ENCODE data around the gene TMA7B.
"Not testable (repeated sequence)": the region's sequence is repeated elsewhere in the genome, so short reads cannot be mapped to it uniquely, and the experiment has no call there.

TMA7B gene

GRCh38 chr22:39983346-39983745 lies 23.1 kb downstream of the TMA7B start:
- no peak for DNase-seq (ENCODE audit: low read depth)

- DNase-seq (ENCODE audit: low read depth) = no peak
These were observed 23.8 kb downstream of the TMA7B start for GRCh38 chr22:39984006-39984405.

GRCh38 chr22:39984746-39985145 lies 24.5 kb downstream of the TMA7B start:
- DNase-seq (ENCODE audit: low read depth) = no peak

- DNase-seq (ENCODE audit: low read depth) = no peak
These were observed 25.3 kb downstream of the TMA7B start for GRCh38 chr22:39985383-39986035.

- DNase-seq (ENCODE audit: low read depth) = no peak
These were observed 28.4 kb downstream of the TMA7B start for GRCh38 chr22:39988386-39989114.

GRCh38 chr22:39989633-39990032 lies 29.4 kb downstream of the TMA7B start:
- DNase-seq (ENCODE audit: low read depth) = no peak

- DNase-seq (ENCODE audit: low read depth) = no peak
These were observed 30.5 kb downstream of the TMA7B start for GRCh38 chr22:39990686-39991085.

- DNase-seq (ENCODE audit: low read depth) = no peak
These were observed 31.1 kb downstream of the TMA7B start for GRCh38 chr22:39991159-39991860.

GRCh38 chr22:39992088-39992826 lies 32.1 kb downstream of the TMA7B start:
- DNase-seq (ENCODE audit: low read depth) = no peak

GRCh38 chr22:39992894-39993293 lies 32.7 kb downstream of the TMA7B start:
- DNase-seq (ENCODE audit: low read depth) = not testable (repeated sequence)

- DNase-seq (ENCODE audit: low read depth) = peak; percentile 51
These were observed 33.9 kb downstream of the TMA7B start for GRCh38 chr22:39994041-39994565.

- DNase-seq (ENCODE audit: low read depth) = no peak
These were observed 34.6 kb downstream of the TMA7B start, which contains the start of gene FAM83F for GRCh38 chr22:39994566-39995392. TSS of gene FAM83F (plus strand) at chr22:39994954. CDS start at chr22:39995043, 89 bp downstream.

- DNase-seq (ENCODE audit: low read depth) = no peak
These were observed 35.4 kb downstream of the TMA7B start for GRCh38 chr22:39995393-39996252.

- no peak for DNase-seq (ENCODE audit: low read depth)
These were observed 36.5 kb downstream of the TMA7B start for GRCh38 chr22:39996732-39997131.

- no peak for DNase-seq (ENCODE audit: low read depth)
These were observed 37.2 kb downstream of the TMA7B start for GRCh38 chr22:39997421-39997820.

- DNase-seq (ENCODE audit: low read depth) = no peak
These were observed 37.9 kb downstream of the TMA7B start for GRCh38 chr22:39997939-39998726.

- DNase-seq (ENCODE audit: low read depth) = no peak
These were observed 39.1 kb downstream of the TMA7B start for GRCh38 chr22:39999144-39999757.

- no peak for DNase-seq (ENCODE audit: low read depth)
These were observed 40.0 kb downstream of the TMA7B start for GRCh38 chr22:40000171-40000570.

GRCh38 chr22:40001106-40001505 lies 40.9 kb downstream of the TMA7B start:
- no peak for DNase-seq (ENCODE audit: low read depth)

Data from T follicular helper cell (primary cell).